Thyroid gland (tissue), 4 donors: Measurements from ENCODE around the gene CDKN2B. TPM values are rescaled to one million over a fixed set of nuclear protein-coding genes. Genes with fewer than 3 reads are reported as not detected.

ENCODE experiments used
- DNase-seq, 2 donors: peaks; one replicate each; pipeline ENCODE4 v3.0.0-alpha.2; 2019
- H3K27ac ChIP-seq, 3 donors: fragments of 200-600 bp; sonication (generic); 1 replicate in 2 of 3; 2 replicates in 1 of 3; pipeline ENCODE4 v1.5.1; 2016 to 2019; ENCODE audit warnings: mild to moderate bottlenecking in 1 of 3, moderate library complexity in 1 of 3
- H3K27me3 ChIP-seq: fragments of 200-600 bp; sonication (generic); one replicate; pipeline ENCODE4 v1.5.1; 2019
- H3K36me3 ChIP-seq, 2 donors: fragments of 200-600 bp; sonication (generic); one replicate each; pipeline ENCODE4 v1.5.1; 2016 to 2019
- H3K4me1 ChIP-seq, 2 donors: fragments of 200-600 bp; sonication (generic); one replicate each; pipeline ENCODE4 v1.5.1; 2017 to 2019
- H3K4me3 ChIP-seq, 3 donors: fragments of 200-600 bp; sonication (generic); replicated peaks in 1 of 3; 1 replicate in 2 of 3; 2 replicates in 1 of 3; pipeline ENCODE4 v1.5.1; 2016; ENCODE audit warnings: mild to moderate bottlenecking in 1 of 3
- H3K9me3 ChIP-seq: fragments of 200-600 bp; sonication (generic); one replicate; pipeline ENCODE4 v1.5.1; 2017
- POLR2A ChIP-seq, 2 donors: fragments of 450-650 bp; IDR thresholded peaks; one replicate each; pipeline ENCODE4 v1.6.1; 2017; ENCODE audit warnings: antibody characterized with exemption in 2 of 2, mild to moderate bottlenecking in 2 of 2, moderate library complexity in 1 of 2
- WGBS, 2 donors: methylation state at CpG; one replicate each; pipeline ENCODE4 v1.1.5; 2017; 5-methylcytosine and 5-hydroxymethylcytosine counted together
- intact Hi-C: fragments of 100-400 bp; cut with DNase I; formaldehyde crosslinking; loops from one replicate; pipeline ENCODE4 v1.15.1; 2023
- total RNA-seq, 4 donors: library from RNA; depleted of rRNA; stranded (reverse); fragments of >200 nt; gene quantifications; one replicate each; pipeline ENCODE4 v1.2.3, GENCODE V29; 2016
- TF ChIP-seq, protein P1 (sequence below), 6 experiments: fragments of 200-600 bp in 3 of 6; fragments of 450-650 bp in 3 of 6; sonication (generic) in 3 of 6; IDR thresholded peaks; one replicate each; pipeline ENCODE4 v1.5.1; 2016 to 2019; ENCODE audit warnings: antibody characterized with exemption in 6 of 6, mild to moderate bottlenecking in 2 of 6, inconsistent platforms in 1 of 6, moderate library complexity in 1 of 6

Gene CDKN2B
- total RNA-seq, 4 donors from 2014 or later, result 0.44 to 2.0 (median 1.2) TPM

- H3K9me3 ChIP-seq, result no peaks in the 10 kb centered on the region
- intact Hi-C loops, result no loop called here
- H3K4me1 ChIP-seq, result no peaks in the 10 kb centered on the region
- no peaks in the 10 kb centered on the region for H3K36me3 ChIP-seq
- no peak for DNase-seq
- H3K27ac ChIP-seq, result no peak overlapping the region
- H3K27me3 ChIP-seq, result no peaks in the 10 kb centered on the region
- no peak for TF ChIP-seq POLR2A (IDR thresholded peaks at IDR 0.05)
- TF ChIP-seq, protein P1, sequence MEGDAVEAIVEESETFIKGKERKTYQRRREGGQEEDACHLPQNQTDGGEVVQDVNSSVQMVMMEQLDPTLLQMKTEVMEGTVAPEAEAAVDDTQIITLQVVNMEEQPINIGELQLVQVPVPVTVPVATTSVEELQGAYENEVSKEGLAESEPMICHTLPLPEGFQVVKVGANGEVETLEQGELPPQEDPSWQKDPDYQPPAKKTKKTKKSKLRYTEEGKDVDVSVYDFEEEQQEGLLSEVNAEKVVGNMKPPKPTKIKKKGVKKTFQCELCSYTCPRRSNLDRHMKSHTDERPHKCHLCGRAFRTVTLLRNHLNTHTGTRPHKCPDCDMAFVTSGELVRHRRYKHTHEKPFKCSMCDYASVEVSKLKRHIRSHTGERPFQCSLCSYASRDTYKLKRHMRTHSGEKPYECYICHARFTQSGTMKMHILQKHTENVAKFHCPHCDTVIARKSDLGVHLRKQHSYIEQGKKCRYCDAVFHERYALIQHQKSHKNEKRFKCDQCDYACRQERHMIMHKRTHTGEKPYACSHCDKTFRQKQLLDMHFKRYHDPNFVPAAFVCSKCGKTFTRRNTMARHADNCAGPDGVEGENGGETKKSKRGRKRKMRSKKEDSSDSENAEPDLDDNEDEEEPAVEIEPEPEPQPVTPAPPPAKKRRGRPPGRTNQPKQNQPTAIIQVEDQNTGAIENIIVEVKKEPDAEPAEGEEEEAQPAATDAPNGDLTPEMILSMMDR (IDR thresholded peaks at IDR 0.05), result no peak
- 95% methylated on average over 4 of the region's 4 CpGs for WGBS, 2 donors
- H3K4me3 ChIP-seq, result no peak overlapping the region
These were observed 27.9 kb upstream of the CDKN2B start for GRCh38 chr9:22036866-22037626.

DNA sequence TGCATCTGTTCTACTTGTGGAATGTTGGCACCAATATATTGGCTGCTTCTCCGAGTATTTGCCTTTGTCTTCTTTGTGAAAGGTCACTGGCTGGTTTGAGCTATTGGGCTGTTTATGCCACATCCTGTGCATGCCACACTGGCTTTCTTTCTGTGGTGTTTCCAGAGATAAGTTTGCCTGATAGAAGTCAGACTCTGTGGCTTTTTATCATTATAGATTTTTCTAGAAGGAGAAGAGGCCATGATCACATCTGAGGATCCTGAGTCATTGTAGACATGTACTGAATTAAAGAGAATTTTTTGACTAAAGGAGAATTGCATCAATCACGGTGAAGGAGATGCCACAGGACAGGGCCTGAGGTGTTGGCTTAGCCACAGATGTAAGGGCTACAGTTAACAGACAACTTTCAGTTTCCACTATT is 26.5 kb upstream of the CDKN2B start:
- no peaks in the 10 kb centered on the region for H3K4me1 ChIP-seq
- no peaks in the 10 kb centered on the region for H3K27me3 ChIP-seq
- DNase-seq, result no peak
- H3K9me3 ChIP-seq, result no peaks in the 10 kb centered on the region
- H3K36me3 ChIP-seq, result no peaks in the 10 kb centered on the region
- no peak for TF ChIP-seq POLR2A (IDR thresholded peaks at IDR 0.05)
- TF ChIP-seq, protein P1 (IDR thresholded peaks at IDR 0.05), result no peak
- 92 to 93% methylated on average over 2 of the region's 2 CpGs for WGBS, 2 donors
- no peak overlapping the region for H3K27ac ChIP-seq
- H3K4me3 ChIP-seq, result no peak overlapping the region
- intact Hi-C loops, result no loop called here

DNA sequence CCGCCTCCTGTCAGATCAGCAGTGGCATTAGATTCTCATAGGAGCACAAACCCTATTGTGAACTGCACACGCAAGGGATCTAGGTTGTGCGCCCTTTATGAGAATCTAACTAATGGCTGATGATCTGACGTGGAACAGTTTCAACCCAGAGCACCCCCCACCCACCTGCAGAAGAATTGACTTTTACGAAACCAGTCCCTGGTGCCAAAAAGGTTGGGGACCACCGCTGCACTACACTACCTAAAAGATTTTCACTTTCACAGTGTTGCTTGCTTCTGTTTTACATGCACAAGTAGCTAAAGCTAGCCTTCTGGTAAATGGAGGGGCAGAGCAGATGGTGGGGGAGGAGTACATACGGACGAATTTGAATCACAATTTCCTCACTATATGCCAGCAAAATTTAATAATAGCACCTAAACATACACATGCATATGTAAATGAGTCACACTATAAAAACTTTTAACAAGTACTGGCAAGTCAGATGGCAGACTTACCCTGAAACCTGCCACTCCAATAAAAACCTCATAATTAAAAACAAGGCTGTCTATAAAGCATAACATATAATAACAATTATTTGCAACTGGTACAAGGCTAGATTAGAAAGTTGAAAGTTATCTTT is 24.0 kb upstream of the CDKN2B start:
- no peak for DNase-seq
- WGBS, 2 donors, result 83 to 89% methylated on average over 8 of the region's 8 CpGs
- intact Hi-C loops, result no loop called here
- Histone ChIP-seq H3K36me3 (no peaks in the 10 kb centered on the region), H3K4me3 (no peak overlapping the region), H3K27ac (no peak overlapping the region), H3K27me3 (no peaks in the 10 kb centered on the region), H3K9me3 (no peaks in the 10 kb centered on the region), H3K4me1 (no peaks in the 10 kb centered on the region)
- TF ChIP-seq, protein P1 (IDR thresholded peaks at IDR 0.05), result no peak
- no peak for TF ChIP-seq POLR2A (IDR thresholded peaks at IDR 0.05)

GRCh38 chr9:22031655-22032411 is 22.7 kb upstream of the CDKN2B start:
- Histone ChIP-seq H3K36me3 (no peaks in the 10 kb centered on the region), H3K4me1 (no peaks in the 10 kb centered on the region), H3K27ac (no peak overlapping the region), H3K4me3 (no peak overlapping the region), H3K27me3 (no peaks in the 10 kb centered on the region), H3K9me3 (no peaks in the 10 kb centered on the region)
- TF ChIP-seq, protein P1 (IDR thresholded peaks at IDR 0.05), result no peak
- TF ChIP-seq POLR2A (IDR thresholded peaks at IDR 0.05), result no peak
- WGBS, 2 donors, result 82 to 90% methylated on average over 4 of the region's 4 CpGs
- DNase-seq, result no peak
- intact Hi-C loops, result no loop called here
